ENCODE results near the gene PDIA2. TPM values are rescaled to one million over a fixed set of nuclear protein-coding genes. Genes with fewer than 3 reads are reported as not detected.
"Not testable (repeated sequence)": the region's sequence is repeated elsewhere in the genome, so short reads cannot be mapped to it uniquely, and the experiment has no call there.

Gene PDIA2
- total and polyA plus RNA-seq, 10 of the 15 experiments (the other 5 are each of a cell fraction or from before 2014, with no cell fraction given) = 0.11 to 0.36 TPM; not detected in 8

GRCh38 chr16:267562-267961, 15.4 kb upstream of the PDIA2 start:
- H3K79me2 ChIP-seq (ENCODE audit: control insufficient read depth, insufficient read depth, low read length); RAD21 ChIA-PET (ENCODE audit: unreplicated experiment); H3K4me2 ChIP-seq (ENCODE audit: control insufficient read depth, insufficient read depth); H3K4me1 ChIP-seq (ENCODE audit: control insufficient read depth, insufficient read depth, low read length); FAIRE-seq; H3K4me3 ChIP-seq; ATAC-seq; H3K36me3 ChIP-seq (ENCODE audit: control insufficient read depth in 2 of 2, insufficient read depth in 2 of 2, low read length in 1 of 2); SMC1A ChIA-PET (ENCODE audit: uncharacterized antibody, unreplicated experiment); H3K27ac ChIP-seq (ENCODE audit: control insufficient read depth, insufficient read depth); DNase-seq (ENCODE audit: low read depth, low spot score); BruUV-seq (replicated peaks); in situ Hi-C loops (cut with MboI); H4K20me1 ChIP-seq (ENCODE audit: control insufficient read depth, insufficient read depth); H3K9me3 ChIP-seq (replicated peaks; ENCODE audit: control insufficient read depth, insufficient read depth, low read length); intact Hi-C loops (cut with micrococcal nuclease; ENCODE audit: unreplicated experiment); CTCF ChIA-PET; POLR2A ChIA-PET; H2AFZ ChIP-seq (ENCODE audit: control insufficient read depth, low read depth, low read length); H3K27me3 ChIP-seq (replicated peaks in 1 of 2; ENCODE audit: control insufficient read depth in 2 of 2, insufficient read depth in 2 of 2, low read length in 1 of 2); H3K9ac ChIP-seq (ENCODE audit: control insufficient read depth, insufficient read depth, low read length): not testable (repeated sequence)
- 80% methylated on average over 17 of the region's 17 CpGs for WGBS (ENCODE audit: insufficient coverage, insufficient replicate concordance, low lambda C conversion rate, missing lambda C conversion rate)
- peak; percentile 55 for TF ChIP-seq POLR2A (IDR thresholded peaks at IDR 0.05; ENCODE audit: low read depth, low read length)

DNA sequence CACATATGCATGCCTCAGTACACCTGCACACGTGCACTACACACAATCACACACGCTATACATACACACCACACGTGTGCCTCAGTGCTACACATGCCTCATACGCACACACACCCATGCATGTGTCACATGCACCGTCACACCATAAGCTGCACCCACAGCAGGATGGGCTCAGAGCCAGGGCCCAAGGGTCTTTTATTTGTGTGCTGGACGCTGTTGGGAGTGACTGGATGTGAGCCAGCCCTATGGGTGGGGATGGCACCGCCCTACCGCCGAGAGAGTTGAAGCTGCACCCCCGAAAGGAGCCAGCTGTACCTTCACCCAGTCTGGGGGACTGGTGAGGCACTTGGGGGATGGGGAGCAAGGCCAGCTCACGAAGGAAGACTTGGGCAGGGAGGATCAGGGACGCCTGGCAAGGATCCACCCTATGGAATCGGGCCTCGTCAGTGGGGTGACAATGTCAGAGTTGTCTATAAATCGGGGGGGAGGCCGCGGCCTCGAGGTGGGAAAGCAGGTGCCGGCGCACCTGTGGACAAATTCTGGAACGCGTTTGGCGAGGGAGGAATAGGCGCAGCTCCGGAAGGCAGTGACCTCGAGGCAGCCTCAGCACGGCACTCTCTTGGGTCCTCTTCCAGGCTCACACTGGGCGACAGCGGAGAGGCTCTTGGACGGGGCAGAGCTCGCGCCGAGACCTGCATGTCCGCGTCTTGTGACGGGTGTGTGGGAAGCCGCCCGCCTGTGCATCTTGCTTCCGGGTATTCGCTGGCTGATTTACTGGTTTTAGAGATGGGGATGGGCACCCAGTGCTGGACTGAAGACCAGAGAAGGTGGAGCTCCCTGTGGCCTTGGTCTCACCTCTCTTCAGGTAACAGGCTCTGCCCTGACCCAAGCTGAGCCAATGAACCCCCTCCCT, 14.6 kb upstream of the PDIA2 start:
- Histone ChIP-seq H3K4me1 (ENCODE audit: control insufficient read depth, insufficient read depth, low read length) (no peaks in the 10 kb centered on the region), H3K4me3 (no peak overlapping the region), H3K9me3 (replicated peaks; ENCODE audit: control insufficient read depth, insufficient read depth, low read length) (no peaks in the 10 kb centered on the region), H2AFZ (ENCODE audit: control insufficient read depth, low read depth, low read length) (no peak overlapping the region), H3K27me3 (replicated peaks in 1 of 2; ENCODE audit: control insufficient read depth in 2 of 2, insufficient read depth in 2 of 2, low read length in 1 of 2) (no peaks in the 10 kb centered on the region), H3K4me2 (ENCODE audit: control insufficient read depth, insufficient read depth) (no peak overlapping the region), H3K79me2 (ENCODE audit: control insufficient read depth, insufficient read depth, low read length) (no peaks in the 10 kb centered on the region), H4K20me1 (ENCODE audit: control insufficient read depth, insufficient read depth) (no peaks in the 10 kb centered on the region), H3K9ac (ENCODE audit: control insufficient read depth, insufficient read depth, low read length) (no peak overlapping the region), H3K27ac (ENCODE audit: control insufficient read depth, insufficient read depth) (no peak overlapping the region), H3K36me3 (ENCODE audit: control insufficient read depth in 2 of 2, insufficient read depth in 2 of 2, low read length in 1 of 2) (no peaks in the 10 kb centered on the region)
- ATAC-seq (no peak), FAIRE-seq (no peak), DNase-seq (ENCODE audit: low read depth, low spot score) (no peak)
- intact Hi-C loops (cut with micrococcal nuclease; ENCODE audit: unreplicated experiment) = no loop called here
- ChIA-PET RAD21 (ENCODE audit: unreplicated experiment) (interaction anchor here (0.6 kb wide), 1 partner anchor 131 kb away, joined by 3 read pairs; no protein-coding TSS in a partner anchor), POLR2A (no interaction called here), CTCF (no interaction called here), SMC1A (ENCODE audit: uncharacterized antibody, unreplicated experiment) (no interaction called here)
- BruUV-seq (replicated peaks) = no TSS peak
- in situ Hi-C loops (cut with MboI) = no loop called here
- 81% methylated on average over 39 of the region's 40 CpGs for WGBS (ENCODE audit: insufficient coverage, insufficient replicate concordance, low lambda C conversion rate, missing lambda C conversion rate)
- TF ChIP-seq, protein P1, sequence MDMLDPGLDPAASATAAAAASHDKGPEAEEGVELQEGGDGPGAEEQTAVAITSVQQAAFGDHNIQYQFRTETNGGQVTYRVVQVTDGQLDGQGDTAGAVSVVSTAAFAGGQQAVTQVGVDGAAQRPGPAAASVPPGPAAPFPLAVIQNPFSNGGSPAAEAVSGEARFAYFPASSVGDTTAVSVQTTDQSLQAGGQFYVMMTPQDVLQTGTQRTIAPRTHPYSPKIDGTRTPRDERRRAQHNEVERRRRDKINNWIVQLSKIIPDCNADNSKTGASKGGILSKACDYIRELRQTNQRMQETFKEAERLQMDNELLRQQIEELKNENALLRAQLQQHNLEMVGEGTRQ (IDR thresholded peaks at IDR 0.05; ENCODE audit: borderline replicate concordance, low read depth, low read length) = no peak
- TF ChIP-seq CHD4 (IDR thresholded peaks at IDR 0.05) (no peak), NFIC (IDR thresholded peaks at IDR 0.05; ENCODE audit: low read depth, low read length) (no peak), BMI1 (IDR thresholded peaks at IDR 0.05; ENCODE audit: borderline replicate concordance) (no peak), SREBF2 (IDR thresholded peaks at IDR 0.05; ENCODE audit: low read length) (no peak), HCFC1 (IDR thresholded peaks at IDR 0.05; ENCODE audit: low read length) (no peak)
- TF ChIP-seq, protein P2, sequence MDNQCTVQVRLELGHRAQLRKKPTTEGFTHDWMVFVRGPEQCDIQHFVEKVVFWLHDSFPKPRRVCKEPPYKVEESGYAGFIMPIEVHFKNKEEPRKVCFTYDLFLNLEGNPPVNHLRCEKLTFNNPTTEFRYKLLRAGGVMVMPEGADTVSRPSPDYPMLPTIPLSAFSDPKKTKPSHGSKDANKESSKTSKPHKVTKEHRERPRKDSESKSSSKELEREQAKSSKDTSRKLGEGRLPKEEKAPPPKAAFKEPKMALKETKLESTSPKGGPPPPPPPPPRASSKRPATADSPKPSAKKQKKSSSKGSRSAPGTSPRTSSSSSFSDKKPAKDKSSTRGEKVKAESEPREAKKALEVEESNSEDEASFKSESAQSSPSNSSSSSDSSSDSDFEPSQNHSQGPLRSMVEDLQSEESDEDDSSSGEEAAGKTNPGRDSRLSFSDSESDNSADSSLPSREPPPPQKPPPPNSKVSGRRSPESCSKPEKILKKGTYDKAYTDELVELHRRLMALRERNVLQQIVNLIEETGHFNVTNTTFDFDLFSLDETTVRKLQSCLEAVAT (IDR thresholded peaks at IDR 0.05) = no peak
- TF ChIP-seq, protein P3, sequence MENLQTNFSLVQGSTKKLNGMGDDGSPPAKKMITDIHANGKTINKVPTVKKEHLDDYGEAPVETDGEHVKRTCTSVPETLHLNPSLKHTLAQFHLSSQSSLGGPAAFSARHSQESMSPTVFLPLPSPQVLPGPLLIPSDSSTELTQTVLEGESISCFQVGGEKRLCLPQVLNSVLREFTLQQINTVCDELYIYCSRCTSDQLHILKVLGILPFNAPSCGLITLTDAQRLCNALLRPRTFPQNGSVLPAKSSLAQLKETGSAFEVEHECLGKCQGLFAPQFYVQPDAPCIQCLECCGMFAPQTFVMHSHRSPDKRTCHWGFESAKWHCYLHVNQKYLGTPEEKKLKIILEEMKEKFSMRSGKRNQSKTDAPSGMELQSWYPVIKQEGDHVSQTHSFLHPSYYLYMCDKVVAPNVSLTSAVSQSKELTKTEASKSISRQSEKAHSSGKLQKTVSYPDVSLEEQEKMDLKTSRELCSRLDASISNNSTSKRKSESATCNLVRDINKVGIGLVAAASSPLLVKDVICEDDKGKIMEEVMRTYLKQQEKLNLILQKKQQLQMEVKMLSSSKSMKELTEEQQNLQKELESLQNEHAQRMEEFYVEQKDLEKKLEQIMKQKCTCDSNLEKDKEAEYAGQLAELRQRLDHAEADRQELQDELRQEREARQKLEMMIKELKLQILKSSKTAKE (IDR thresholded peaks at IDR 0.05; ENCODE audit: low read depth, poor library complexity, severe bottlenecking) = no peak
